NCI-H69 (cell line): ENCODE data around the gene ANOS1.
A peak's percentile ranks its signal among the peaks of the same experiment; 100 is the strongest.
"Not testable (repeated sequence)": the region's sequence is repeated elsewhere in the genome, so short reads cannot be mapped to it uniquely, and the experiment has no call there.

Experiments used
- DNase-seq: peaks from one replicate; lab custom pipeline; 2025; lab: John Stamatoyannopoulos, UW

Gene ANOS1

DNA sequence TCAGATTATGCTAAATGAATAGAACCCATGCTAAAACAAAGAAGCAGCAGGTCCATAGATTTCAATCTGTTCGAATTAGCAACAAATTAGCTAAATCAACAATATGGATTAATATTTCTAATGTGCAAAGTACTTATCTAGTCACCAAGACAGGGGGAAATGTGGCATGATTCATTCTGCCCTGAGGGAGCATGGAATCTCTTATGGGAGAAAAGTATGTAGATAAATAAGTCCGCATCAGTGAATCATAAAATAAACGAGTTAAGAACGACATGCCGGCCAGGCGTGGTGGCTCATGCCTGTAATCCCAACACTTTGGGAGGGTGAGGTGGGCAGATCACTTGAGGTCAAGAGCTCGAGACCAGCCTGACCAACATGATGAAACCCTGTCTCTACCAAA, 102.1 kb downstream of the ANOS1 start:
- no peak for DNase-seq

DNA sequence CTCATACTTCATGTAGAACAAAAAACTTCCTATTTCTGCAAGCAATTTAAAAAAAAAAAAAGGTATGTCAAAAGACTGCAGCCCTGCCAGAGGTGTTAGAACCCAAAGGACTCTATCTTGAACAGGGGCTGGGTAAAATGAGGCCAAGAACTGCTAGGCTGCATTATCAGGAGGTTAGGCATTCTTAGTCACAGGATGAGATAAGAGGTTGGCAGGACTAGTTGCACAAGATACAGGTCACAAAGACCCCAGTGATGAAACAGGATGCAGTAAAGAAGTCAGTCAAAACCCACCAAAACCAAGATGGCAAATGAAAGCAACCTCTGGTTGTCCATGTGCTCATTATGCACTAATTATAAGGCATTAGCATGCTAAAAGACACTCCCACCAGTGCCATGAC, 104.1 kb downstream of the ANOS1 start:
- no peak for DNase-seq

DNA sequence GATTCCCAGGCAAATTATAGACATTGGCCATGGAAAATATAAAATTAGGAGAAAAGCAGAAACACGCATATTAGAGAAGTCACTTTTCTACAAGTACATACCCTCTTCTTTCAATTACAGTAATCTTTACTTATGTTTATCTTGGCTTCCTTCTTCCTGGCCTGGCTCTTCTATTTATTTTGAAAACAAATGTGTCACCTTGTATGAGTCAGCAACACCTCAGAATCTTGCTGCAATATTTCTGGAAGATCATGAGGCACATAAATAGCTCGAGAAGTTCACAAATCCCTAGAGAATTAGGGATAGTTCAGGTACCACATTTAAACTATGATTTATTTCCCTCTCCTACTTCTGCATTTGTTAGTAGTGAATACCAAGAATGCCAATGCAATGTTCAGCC, 124.6 kb downstream of the ANOS1 start:
- peak; percentile 5 for DNase-seq

DNA sequence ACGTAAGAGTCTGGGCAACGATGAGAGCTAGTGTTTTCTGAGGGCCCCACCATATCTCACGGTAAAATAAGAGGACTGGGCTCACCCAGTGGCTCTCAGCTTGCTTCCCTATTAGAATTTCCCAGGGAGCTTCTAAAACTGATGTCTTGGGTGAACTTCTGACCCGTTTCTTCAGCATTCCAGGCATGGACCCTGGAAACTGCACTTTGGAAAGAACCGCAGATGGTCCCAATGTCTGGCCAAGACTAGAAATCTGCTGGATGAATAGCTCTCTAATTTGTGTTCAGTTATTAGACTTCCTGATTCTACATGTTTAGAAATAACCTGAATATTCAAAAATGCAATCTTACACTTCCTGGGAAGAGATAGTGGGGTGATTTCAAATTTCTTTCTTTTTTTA, 127.8 kb downstream of the ANOS1 start:
- no peak for DNase-seq

- peak; percentile 82 for DNase-seq
These were observed 140.4 kb downstream of the ANOS1 start for GRCh38 chrX:8591501-8591900.

GRCh38 chrX:8586953-8587352, 145.0 kb downstream of the ANOS1 start:
- DNase-seq, result peak; percentile 6

DNA sequence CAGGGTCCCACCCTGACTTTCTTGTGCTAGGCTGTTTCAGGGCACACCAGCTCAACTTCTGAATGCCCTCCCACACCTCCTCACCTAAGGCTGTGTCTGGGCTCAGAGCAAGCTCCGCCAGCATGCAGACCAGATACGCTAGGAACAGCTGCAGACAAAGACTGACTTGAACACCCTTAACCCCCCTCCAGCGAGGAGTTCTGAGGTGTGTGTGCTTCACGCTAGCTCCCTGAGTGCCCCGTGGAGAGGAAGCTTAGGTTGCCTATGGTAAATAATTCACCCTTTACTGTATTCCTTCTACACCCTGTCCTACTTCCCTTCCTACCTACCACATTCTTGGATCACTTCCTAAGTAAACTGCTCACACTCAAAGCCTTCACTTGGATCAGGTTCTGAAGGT, 152.3 kb downstream of the ANOS1 start:
- DNase-seq, result peak; percentile 80

DNA sequence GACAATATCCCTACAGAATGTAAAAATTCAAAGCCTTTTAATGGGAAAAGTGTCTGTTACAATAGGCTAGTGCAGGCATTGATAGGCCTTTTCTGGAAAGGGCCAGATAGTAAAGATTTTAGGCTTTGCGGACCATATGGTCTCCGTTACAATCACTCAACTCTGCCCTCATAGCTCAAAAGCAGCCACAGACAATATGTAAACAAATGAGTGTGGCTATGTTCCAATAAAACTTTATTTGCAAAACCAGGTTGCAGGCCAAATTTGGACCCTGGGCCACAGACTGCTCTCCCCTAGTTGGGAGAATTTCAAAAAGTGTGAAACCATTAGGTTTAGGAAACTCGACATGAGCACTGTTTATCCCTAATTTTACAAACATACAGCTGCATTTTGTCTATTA, 155.1 kb downstream of the ANOS1 start:
- peak; percentile 5 for DNase-seq

DNA sequence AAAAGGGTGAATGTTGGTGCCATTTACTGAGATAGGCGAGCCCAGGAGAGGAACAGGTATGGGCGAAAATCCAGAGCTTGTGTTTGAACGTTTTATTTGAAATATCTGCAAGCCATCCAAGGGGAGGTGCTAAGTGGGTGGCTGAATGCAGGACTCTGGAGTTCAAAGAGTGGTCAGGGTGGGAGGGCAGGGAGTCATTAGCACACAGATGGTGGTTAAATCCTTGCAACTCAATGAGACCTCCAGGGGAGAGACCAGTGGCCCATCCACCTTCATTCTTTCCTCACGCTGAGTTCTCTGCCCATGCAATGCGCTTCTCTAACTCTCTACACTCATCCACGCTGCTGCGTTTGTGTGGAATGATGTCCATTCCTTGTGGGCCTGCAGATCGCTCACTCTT, 166.2 kb downstream of the ANOS1 start:
- peak; percentile 57 for DNase-seq

DNA sequence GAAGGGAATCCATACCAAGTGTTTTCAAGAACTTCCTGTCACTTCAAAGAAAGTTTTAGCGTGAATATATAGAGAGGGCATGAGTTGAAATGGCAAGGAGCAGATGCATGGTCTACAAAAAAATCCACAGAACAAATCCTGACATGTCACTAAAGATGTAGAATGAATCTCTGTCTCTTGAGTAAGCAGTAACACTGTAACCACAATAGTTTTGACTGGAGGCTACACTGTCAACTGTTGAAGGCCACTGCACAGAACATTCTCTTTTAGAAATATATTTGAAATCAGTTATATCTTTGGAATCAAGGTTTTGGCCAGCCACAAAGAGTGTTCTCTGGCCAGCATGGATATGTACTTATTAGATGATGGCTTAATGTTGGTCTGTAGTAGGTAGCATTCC, 183.5 kb downstream of the ANOS1 start:
- DNase-seq, result no peak

- no peak for DNase-seq
These were observed 185.2 kb downstream of the ANOS1 start for GRCh38 chrX:8546715-8547114.

DNA sequence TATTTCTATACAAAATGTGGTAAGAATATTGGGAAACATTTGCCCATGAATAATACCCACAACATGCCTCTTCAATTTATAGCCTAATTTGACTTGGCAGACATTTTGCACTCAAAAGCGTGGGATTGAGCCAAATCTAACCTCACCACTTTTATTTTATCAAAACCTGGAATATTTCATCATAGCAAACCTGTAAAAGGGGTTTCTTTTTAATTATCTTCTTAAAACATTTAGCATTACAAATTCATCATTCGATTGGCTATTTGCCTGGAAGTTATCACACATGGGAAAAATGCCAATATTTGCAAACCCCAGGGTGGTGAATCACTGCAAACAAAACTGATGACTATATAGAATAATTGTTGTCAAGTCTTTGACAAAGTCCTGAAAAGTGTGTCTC, 211.1 kb downstream of the ANOS1 start:
- peak; percentile 1 for DNase-seq

- DNase-seq, result peak; percentile 28
These were observed 211.8 kb downstream of the ANOS1 start for GRCh38 chrX:8520178-8520577.

- DNase-seq, result no peak
These were observed 227.5 kb downstream of the ANOS1 start for GRCh38 chrX:8504451-8504850.

DNA sequence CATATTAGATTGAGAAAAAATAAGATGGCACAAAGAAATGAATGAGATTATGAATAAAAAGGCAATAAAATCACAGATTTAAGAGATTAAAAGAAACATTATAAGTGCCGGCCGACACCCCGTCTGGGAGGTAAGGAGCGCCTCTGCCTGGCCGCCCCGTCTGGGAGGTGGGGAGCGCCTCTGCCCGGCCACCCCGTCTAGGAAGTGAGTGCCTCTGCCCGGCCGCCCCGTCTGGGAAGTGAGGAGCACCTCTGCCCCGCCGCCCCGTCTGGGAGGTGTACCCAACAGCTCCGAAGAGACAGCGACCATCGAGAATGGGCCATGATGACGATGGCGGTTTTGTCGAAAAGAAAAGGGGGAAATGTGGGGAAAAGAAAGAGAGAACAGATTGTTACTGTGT, 229.8 kb downstream of the ANOS1 start:
- not testable (repeated sequence) for DNase-seq

DNA sequence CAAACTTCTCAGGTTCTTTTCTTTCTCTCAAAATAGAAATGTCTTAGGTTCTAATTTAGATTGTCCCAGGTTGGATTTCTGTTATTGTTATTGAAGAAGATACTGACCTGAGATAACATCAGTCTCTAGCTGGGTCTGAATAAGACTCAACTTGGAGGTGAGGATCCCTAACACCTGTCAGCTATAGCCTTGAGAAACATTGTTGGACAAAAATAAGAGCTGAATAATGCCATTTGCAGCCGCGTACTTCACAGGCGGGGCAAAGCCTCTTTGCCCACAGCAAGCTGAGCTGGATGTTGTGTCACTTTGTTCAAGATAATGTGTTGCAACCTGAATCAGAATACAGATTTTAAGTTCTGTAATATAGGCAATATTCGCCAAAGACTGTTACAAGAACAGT, 231.7 kb downstream of the ANOS1 start:
- no peak for DNase-seq

DNA sequence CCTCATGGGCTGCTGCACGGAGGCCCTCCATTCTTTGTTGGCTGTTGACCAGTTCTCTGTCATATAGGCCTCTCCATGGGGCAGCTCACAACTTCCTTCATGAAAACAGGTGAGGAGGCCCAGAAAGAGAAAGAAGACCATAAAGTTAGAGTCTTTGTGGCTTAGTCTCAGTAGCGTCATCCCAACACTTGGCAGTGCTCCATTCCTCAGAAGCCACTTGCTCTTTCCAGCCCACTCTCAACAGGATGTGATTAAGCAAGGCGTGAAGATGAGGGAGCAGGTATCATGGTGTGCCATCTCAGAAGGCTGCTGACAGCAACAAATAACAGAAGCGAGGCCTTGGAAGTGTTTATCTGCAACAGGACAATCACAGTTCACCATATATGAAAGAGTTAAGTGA, 236.9 kb downstream of the ANOS1 start:
- not testable (repeated sequence) for DNase-seq

DNA sequence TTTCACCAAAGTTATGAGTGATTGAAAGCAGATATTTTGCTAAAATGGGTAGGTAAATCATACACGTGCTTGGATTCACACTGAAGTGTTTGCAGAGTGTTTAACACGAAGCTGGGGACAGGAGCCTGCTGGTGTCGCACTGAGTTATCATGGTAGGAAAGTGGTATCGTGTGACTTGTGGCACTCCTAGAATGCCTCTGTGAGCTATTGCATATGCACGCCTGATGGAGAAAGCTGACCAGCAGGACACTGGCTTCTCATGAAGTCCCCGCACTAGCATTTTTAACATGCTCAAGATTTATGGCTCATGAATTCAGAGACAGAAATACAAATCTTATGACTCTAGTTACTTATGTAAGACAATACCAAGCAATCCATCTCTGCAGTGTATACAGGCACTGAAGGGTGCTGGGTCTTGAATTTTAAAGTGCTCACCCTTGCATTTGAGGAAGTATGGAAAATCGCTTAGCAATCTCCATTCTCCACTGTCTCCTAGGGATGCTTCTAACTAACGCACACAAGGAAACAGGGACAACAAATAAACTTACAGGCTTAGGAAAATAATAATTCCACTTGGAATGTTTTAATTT, 247.5 kb downstream of the ANOS1 start:
- DNase-seq, result peak; percentile 42
